ENCODE results near the gene GCC1.

The GCC1 gene

GRCh38 chr7:127591189-127591588 is 5.8 kb upstream of the GCC1 start:
- H3K9me3 ChIP-seq (ENCODE audit: control insufficient read depth in 1 of 2, low read length in 2 of 2) = no peaks in the 10 kb centered on the region
- H3K4me3 ChIP-seq (ENCODE audit: low read depth in 1 of 2, low read length in 2 of 2) = no peak overlapping the region
- H3K27ac ChIP-seq (ENCODE audit: low read depth, low read length) = no peak overlapping the region
- peaks cover 19% of the 10 kb centered on the region in 2 donors for H3K4me1 ChIP-seq (ENCODE audit: control insufficient read depth in 1 of 2, insufficient read depth in 2 of 2, low read length in 2 of 2)
- H3K9ac ChIP-seq (ENCODE audit: low read depth in 1 of 2, low read length in 2 of 2) = no peak overlapping the region
- peaks cover 13 to 17% of the 10 kb centered on the region in 2 donors for H3K36me3 ChIP-seq (ENCODE audit: control insufficient read depth in 1 of 2, insufficient read depth in 2 of 2, low read length in 2 of 2)
- H3K27me3 ChIP-seq (ENCODE audit: control insufficient read depth in 1 of 2, insufficient read depth in 2 of 2, low read length in 2 of 2) = no peaks in the 10 kb centered on the region

- H3K4me3 ChIP-seq (ENCODE audit: low read depth in 1 of 2, low read length in 2 of 2) = no peak overlapping the region
- no peak overlapping the region for H3K9ac ChIP-seq (ENCODE audit: low read depth in 1 of 2, low read length in 2 of 2)
- H3K36me3 ChIP-seq (ENCODE audit: control insufficient read depth in 1 of 2, insufficient read depth in 2 of 2, low read length in 2 of 2) = peaks cover 13 to 17% of the 10 kb centered on the region in 2 donors
- H3K4me1 ChIP-seq (ENCODE audit: control insufficient read depth in 1 of 2, insufficient read depth in 2 of 2, low read length in 2 of 2) = peaks cover 23 to 27% of the 10 kb centered on the region in 2 donors
- H3K9me3 ChIP-seq (ENCODE audit: control insufficient read depth in 1 of 2, low read length in 2 of 2) = no peaks in the 10 kb centered on the region
- no peaks in the 10 kb centered on the region for H3K27me3 ChIP-seq (ENCODE audit: control insufficient read depth in 1 of 2, insufficient read depth in 2 of 2, low read length in 2 of 2)
- H3K27ac ChIP-seq (ENCODE audit: low read depth, low read length) = no peak overlapping the region
These were observed 4.5 kb upstream of the GCC1 start for GRCh38 chr7:127589896-127590295.

GRCh38 chr7:127588697-127589482 is 3.5 kb upstream of the GCC1 start:
- Histone ChIP-seq H3K4me3 (ENCODE audit: low read depth in 1 of 2, low read length in 2 of 2) (peak overlapping the region; percentile 86 to 91), H3K4me1 (ENCODE audit: control insufficient read depth in 1 of 2, insufficient read depth in 2 of 2, low read length in 2 of 2) (peaks cover 20 to 35% of the 10 kb centered on the region in 2 donors), H3K9me3 (ENCODE audit: control insufficient read depth in 1 of 2, low read length in 2 of 2) (no peaks in the 10 kb centered on the region), H3K36me3 (ENCODE audit: control insufficient read depth in 1 of 2, insufficient read depth in 2 of 2, low read length in 2 of 2) (peaks cover 13 to 17% of the 10 kb centered on the region in 2 donors), H3K9ac (ENCODE audit: low read depth in 1 of 2, low read length in 2 of 2) (peak overlapping the region; percentile 85 to 91), H3K27me3 (ENCODE audit: control insufficient read depth in 1 of 2, insufficient read depth in 2 of 2, low read length in 2 of 2) (no peaks in the 10 kb centered on the region), H3K27ac (ENCODE audit: low read depth, low read length) (peak overlapping the region; percentile 70)

GRCh38 chr7:127588019-127588696 is 2.8 kb upstream of the GCC1 start, which contains the start of gene ARF5:
ARF5 (plus strand) TSS chr7:127588411; CDS start chr7:127588499, 88 bp downstream.
- H3K36me3 ChIP-seq (ENCODE audit: control insufficient read depth in 1 of 2, insufficient read depth in 2 of 2, low read length in 2 of 2) = peaks cover 13 to 23% of the 10 kb centered on the region in 2 donors
- no peaks in the 10 kb centered on the region for H3K27me3 ChIP-seq (ENCODE audit: control insufficient read depth in 1 of 2, insufficient read depth in 2 of 2, low read length in 2 of 2)
- peak within 1 kb of the TSS; percentile 86 to 91 for H3K4me3 ChIP-seq (ENCODE audit: low read depth in 1 of 2, low read length in 2 of 2)
- peak within 1 kb of the TSS; percentile 85 to 91 for H3K9ac ChIP-seq (ENCODE audit: low read depth in 1 of 2, low read length in 2 of 2)
- peak within 1 kb of the TSS; percentile 70 for H3K27ac ChIP-seq (ENCODE audit: low read depth, low read length)
- peaks cover 27 to 42% of the 10 kb centered on the region in 2 donors for H3K4me1 ChIP-seq (ENCODE audit: control insufficient read depth in 1 of 2, insufficient read depth in 2 of 2, low read length in 2 of 2)
- H3K9me3 ChIP-seq (ENCODE audit: control insufficient read depth in 1 of 2, low read length in 2 of 2) = no peaks in the 10 kb centered on the region

GRCh38 chr7:127587663-127588018 is 2.2 kb upstream of the GCC1 start:
- peaks cover 28 to 46% of the 10 kb centered on the region in 2 donors for H3K4me1 ChIP-seq (ENCODE audit: control insufficient read depth in 1 of 2, insufficient read depth in 2 of 2, low read length in 2 of 2)
- H3K9me3 ChIP-seq (ENCODE audit: control insufficient read depth in 1 of 2, low read length in 2 of 2) = no peaks in the 10 kb centered on the region
- H3K27ac ChIP-seq (ENCODE audit: low read depth, low read length) = peak overlapping the region; percentile 60
- H3K36me3 ChIP-seq (ENCODE audit: control insufficient read depth in 1 of 2, insufficient read depth in 2 of 2, low read length in 2 of 2) = peaks cover 13 to 28% of the 10 kb centered on the region in 2 donors
- H3K9ac ChIP-seq (ENCODE audit: low read depth in 1 of 2, low read length in 2 of 2) = peak overlapping the region; percentile 85
- H3K27me3 ChIP-seq (ENCODE audit: control insufficient read depth in 1 of 2, insufficient read depth in 2 of 2, low read length in 2 of 2) = no peaks in the 10 kb centered on the region
- peak overlapping the region; percentile 86 to 91 for H3K4me3 ChIP-seq (ENCODE audit: low read depth in 1 of 2, low read length in 2 of 2)

- no peak overlapping the region for H3K27ac ChIP-seq (ENCODE audit: low read depth, low read length)
These were observed 950 bp upstream of the GCC1 start for GRCh38 chr7:127586346-127586745.

GRCh38 chr7:127584648-127585043 is 750 bp downstream of the GCC1 start:
- H3K27ac ChIP-seq (ENCODE audit: low read depth, low read length) = no peak overlapping the region
- no peaks in the 10 kb centered on the region for H3K27me3 ChIP-seq (ENCODE audit: control insufficient read depth in 1 of 2, insufficient read depth in 2 of 2, low read length in 2 of 2)
- no peaks in the 10 kb centered on the region for H3K9me3 ChIP-seq (ENCODE audit: control insufficient read depth in 1 of 2, low read length in 2 of 2)
- H3K9ac ChIP-seq (ENCODE audit: low read depth in 1 of 2, low read length in 2 of 2) = peak overlapping the region; percentile 71 to 86
- H3K36me3 ChIP-seq (ENCODE audit: control insufficient read depth in 1 of 2, insufficient read depth in 2 of 2, low read length in 2 of 2) = peaks cover 15 to 31% of the 10 kb centered on the region in 2 donors
- peaks cover 32 to 51% of the 10 kb centered on the region in 2 donors for H3K4me1 ChIP-seq (ENCODE audit: control insufficient read depth in 1 of 2, insufficient read depth in 2 of 2, low read length in 2 of 2)
- peak overlapping the region; percentile 81 to 95 for H3K4me3 ChIP-seq (ENCODE audit: low read depth in 1 of 2, low read length in 2 of 2)

More at GRCh38 chr7:127586346-127586745, 950 bp upstream of the GCC1 start:
- Histone ChIP-seq H3K4me1 (ENCODE audit: control insufficient read depth in 1 of 2, insufficient read depth in 2 of 2, low read length in 2 of 2) (peaks cover 31 to 53% of the 10 kb centered on the region in 2 donors), H3K9me3 (ENCODE audit: control insufficient read depth in 1 of 2, low read length in 2 of 2) (no peaks in the 10 kb centered on the region), H3K4me3 (ENCODE audit: low read depth in 1 of 2, low read length in 2 of 2) (peak overlapping the region in 1 of 2 donors; percentile 81), H3K9ac (ENCODE audit: low read depth in 1 of 2, low read length in 2 of 2) (no peak overlapping the region), H3K36me3 (ENCODE audit: control insufficient read depth in 1 of 2, insufficient read depth in 2 of 2, low read length in 2 of 2) (peaks cover 20 to 34% of the 10 kb centered on the region in 2 donors), H3K27me3 (ENCODE audit: control insufficient read depth in 1 of 2, insufficient read depth in 2 of 2, low read length in 2 of 2) (no peaks in the 10 kb centered on the region)

- no peak overlapping the region for H3K27ac ChIP-seq (ENCODE audit: low read depth, low read length)
- no peaks in the 10 kb centered on the region for H3K9me3 ChIP-seq (ENCODE audit: control insufficient read depth in 1 of 2, low read length in 2 of 2)
- H3K4me3 ChIP-seq (ENCODE audit: low read depth in 1 of 2, low read length in 2 of 2) = no peak overlapping the region
- no peak overlapping the region for H3K9ac ChIP-seq (ENCODE audit: low read depth in 1 of 2, low read length in 2 of 2)
- peaks cover 25 to 37% of the 10 kb centered on the region in 2 donors for H3K4me1 ChIP-seq (ENCODE audit: control insufficient read depth in 1 of 2, insufficient read depth in 2 of 2, low read length in 2 of 2)
- H3K36me3 ChIP-seq (ENCODE audit: control insufficient read depth in 1 of 2, insufficient read depth in 2 of 2, low read length in 2 of 2) = peaks cover 15 to 39% of the 10 kb centered on the region in 2 donors
- H3K27me3 ChIP-seq (ENCODE audit: control insufficient read depth in 1 of 2, insufficient read depth in 2 of 2, low read length in 2 of 2) = no peaks in the 10 kb centered on the region
These were observed 3.0 kb downstream of the GCC1 start for GRCh38 chr7:127582361-127582760.

GRCh38 chr7:127581716-127582115 is 3.7 kb downstream of the GCC1 start:
- H3K27me3 ChIP-seq (ENCODE audit: control insufficient read depth in 1 of 2, insufficient read depth in 2 of 2, low read length in 2 of 2) = no peaks in the 10 kb centered on the region
- H3K4me3 ChIP-seq (ENCODE audit: low read depth in 1 of 2, low read length in 2 of 2) = no peak overlapping the region
- no peaks in the 10 kb centered on the region for H3K9me3 ChIP-seq (ENCODE audit: control insufficient read depth in 1 of 2, low read length in 2 of 2)
- peaks cover 15 to 39% of the 10 kb centered on the region in 2 donors for H3K36me3 ChIP-seq (ENCODE audit: control insufficient read depth in 1 of 2, insufficient read depth in 2 of 2, low read length in 2 of 2)
- H3K27ac ChIP-seq (ENCODE audit: low read depth, low read length) = no peak overlapping the region
- no peak overlapping the region for H3K9ac ChIP-seq (ENCODE audit: low read depth in 1 of 2, low read length in 2 of 2)
- H3K4me1 ChIP-seq (ENCODE audit: control insufficient read depth in 1 of 2, insufficient read depth in 2 of 2, low read length in 2 of 2) = peaks cover 25 to 37% of the 10 kb centered on the region in 2 donors

GRCh38 chr7:127580612-127581011 is 4.8 kb downstream of the GCC1 start:
- Histone ChIP-seq H3K27me3 (ENCODE audit: control insufficient read depth in 1 of 2, insufficient read depth in 2 of 2, low read length in 2 of 2) (no peaks in the 10 kb centered on the region), H3K4me1 (ENCODE audit: control insufficient read depth in 1 of 2, insufficient read depth in 2 of 2, low read length in 2 of 2) (peaks cover 20 to 30% of the 10 kb centered on the region in 2 donors), H3K4me3 (ENCODE audit: low read depth in 1 of 2, low read length in 2 of 2) (no peak overlapping the region), H3K9me3 (ENCODE audit: control insufficient read depth in 1 of 2, low read length in 2 of 2) (no peaks in the 10 kb centered on the region), H3K9ac (ENCODE audit: low read depth in 1 of 2, low read length in 2 of 2) (no peak overlapping the region), H3K36me3 (ENCODE audit: control insufficient read depth in 1 of 2, insufficient read depth in 2 of 2, low read length in 2 of 2) (peaks cover 15 to 39% of the 10 kb centered on the region in 2 donors), H3K27ac (ENCODE audit: low read depth, low read length) (no peak overlapping the region)

Measured in duodenal mucosa (tissue), 2 donors.